ENCODE results near the gene KIAA0753.

Gene KIAA0753

DNA sequence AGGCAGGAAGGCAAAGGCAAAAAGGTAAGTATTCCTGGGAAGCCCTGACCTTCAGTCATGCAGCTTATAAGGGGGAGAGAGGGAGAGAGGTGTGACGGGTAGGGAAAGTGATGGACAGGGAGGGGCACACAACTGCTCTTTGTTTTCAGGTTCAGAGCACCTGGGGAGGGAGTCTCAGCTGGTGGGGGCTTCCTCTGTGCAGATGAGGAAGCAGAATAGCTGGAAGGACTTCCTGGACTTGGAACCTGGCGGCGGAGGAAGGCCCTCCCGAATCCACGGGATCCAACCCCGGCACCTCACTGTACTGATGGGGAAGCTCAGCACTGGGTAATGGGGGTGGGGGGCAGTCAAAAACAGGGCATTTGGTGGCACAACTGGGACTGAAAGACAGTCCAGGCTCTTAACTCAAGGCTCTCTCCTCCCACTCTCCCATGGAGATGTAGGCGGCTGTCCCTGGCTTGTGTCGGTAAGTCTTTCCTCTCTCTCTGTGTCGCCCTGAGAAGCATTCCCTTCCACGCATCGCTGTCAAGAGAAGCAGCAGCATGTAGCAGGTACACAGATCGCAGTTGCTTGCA is 72.2 kb downstream of the KIAA0753 start:
- no peak for DNase-seq

DNA sequence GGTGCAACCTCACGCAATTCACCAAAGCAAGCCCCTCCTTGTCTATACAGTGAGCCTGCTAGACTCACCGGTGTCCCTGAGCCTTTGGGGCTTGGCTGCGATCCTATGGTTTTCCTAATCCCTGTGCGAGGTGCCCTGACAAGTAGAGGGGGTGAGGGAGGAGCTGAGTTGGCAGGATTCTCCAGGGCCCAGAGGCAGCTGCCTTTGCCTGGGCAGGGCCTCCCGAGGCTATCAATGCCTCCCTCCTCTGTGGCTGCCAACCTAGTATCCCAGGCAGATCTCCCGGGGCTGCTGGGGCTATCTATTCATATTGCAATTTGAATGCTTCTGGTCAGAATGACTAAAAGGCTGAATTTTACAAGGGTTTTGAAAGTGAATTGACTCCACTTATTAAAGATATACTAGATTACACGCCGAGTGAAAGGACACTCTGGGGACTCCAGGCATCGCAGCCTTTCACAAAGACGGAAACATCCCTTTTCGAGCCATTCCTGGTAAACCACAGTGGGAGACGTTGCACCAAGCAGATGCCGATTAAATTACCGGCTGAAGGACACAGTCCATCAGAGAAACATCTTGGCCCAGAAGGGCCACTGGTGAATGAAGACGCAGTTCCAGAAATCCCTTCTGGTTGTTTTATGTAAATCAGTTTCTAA is 72.9 kb downstream of the KIAA0753 start:
- no peak for DNase-seq

DNA sequence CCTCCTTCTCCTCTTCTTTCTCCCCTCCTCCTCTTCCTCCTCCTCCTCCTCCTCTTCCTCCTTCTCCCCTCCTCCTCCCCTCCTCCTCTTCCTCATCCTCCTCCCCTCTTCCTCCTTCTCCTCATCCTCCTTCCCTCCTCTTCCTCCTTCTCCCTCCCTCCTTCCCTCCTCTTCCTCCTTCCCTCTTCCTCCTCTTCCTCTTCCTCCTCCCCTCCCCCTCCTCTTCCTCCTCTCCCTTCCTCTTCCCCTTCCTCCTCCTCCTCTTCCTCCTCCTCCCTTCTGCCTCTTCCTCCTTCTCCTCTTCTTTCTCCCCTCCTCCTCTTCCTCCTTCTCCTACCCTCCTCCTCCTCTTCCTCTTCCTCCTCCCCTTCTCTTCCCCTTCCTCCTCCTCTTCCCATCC is 79.1 kb downstream of the KIAA0753 start:
- no peak for DNase-seq

DNA sequence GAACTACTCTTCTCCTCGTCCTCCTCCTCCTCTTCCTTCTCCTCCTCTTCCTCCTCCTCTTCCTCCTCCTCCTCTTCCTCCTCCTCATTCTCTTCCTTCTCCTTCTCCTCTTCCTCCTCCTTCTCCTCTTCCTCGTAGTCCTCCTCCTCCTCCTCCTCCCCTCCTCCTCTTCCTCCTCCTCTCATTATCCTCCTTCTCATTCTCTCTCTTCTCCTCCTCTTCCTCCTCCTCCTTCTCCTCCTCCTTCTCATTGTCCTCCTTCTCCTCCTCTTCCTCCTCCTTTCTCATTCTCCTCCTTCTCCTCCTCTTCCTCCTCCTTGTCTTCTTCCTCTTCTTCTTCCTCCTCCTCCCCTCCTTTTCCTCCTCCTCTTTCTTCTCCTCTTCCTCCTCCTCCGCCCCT is 80.0 kb downstream of the KIAA0753 start:
- DNase-seq, result no peak

DNA sequence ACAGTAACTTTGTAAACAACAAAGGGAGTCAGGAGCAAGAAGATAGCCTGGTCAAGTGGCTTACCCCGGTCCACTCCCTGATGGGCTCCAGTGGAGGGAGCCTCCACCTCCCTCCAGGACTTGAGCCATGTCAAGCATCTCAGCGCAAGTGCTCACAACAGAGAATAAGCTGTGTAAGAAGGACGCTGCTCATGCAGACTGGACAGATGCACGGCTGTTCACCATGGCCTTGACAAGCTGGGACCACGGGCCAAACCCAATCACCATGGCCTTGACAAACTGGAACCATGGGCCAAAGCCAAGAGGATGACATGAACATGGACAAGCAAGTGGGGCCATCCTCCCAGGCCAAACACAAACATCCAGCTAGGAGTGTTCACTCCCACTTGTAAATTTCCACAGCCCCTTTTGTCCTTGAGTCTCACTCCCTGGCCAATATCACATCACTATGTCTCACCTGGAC is 80.7 kb downstream of the KIAA0753 start:
- peak; percentile 47 for DNase-seq

DNA sequence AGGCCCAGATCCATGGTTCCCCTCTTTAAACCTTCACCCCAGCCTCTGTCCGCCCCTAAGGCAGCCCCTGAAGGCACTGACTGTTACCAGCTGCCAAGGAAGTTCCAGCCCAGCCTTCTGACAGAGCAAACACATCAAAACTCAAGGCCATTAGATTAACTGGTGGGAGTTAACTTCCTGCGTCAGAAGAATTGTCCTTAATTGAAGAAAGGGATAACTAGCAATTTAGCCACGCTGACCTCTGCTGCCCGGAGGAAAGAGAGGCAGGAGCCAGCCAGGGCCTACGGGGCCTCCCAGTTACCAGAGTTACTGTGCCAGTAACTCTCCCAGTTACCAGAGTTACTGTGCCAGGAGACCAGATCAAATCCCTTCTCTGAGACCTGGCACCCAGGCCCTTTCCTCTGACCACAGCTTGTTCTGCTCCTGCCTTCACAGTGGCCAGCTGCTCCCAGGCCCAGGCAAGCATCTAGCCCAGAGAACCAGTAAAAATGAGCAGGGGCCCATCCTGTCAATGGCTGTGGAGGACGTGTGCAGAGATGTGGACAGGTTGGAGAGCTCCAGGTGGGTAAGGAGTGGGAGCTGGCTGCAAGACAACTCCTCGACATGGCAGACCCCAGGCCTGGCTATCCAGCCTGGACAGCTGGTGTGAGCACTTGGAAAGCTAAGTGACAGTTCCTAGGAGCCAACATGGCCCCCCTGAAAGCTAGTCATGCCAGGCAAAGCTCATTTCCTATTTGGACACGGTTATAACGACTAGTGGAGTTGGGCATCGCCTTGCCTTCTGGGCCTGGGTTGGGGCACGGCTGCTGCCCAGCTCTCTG is 81.4 kb downstream of the KIAA0753 start:
- peak; percentile 41 for DNase-seq

DNA sequence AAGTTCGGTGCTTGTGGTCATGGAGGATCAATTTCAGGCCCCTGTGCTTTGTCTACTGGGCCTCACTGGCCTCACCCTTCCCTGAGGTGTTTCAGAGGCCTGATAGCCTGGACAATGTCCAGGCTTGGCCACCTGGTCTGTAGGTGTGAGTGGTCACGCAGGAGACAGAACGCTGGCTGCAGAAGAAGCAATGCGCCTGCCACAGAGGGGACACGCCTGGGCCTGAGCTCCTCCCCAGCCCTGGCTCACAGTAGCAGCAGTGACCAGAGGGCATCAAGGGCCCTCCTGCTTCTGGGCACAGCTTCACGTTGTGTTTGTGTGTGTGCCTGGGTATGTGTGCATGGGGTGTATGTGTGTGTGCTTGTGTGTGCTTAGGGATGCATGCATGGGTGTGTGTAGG is 82.2 kb downstream of the KIAA0753 start:
- no peak for DNase-seq

DNA sequence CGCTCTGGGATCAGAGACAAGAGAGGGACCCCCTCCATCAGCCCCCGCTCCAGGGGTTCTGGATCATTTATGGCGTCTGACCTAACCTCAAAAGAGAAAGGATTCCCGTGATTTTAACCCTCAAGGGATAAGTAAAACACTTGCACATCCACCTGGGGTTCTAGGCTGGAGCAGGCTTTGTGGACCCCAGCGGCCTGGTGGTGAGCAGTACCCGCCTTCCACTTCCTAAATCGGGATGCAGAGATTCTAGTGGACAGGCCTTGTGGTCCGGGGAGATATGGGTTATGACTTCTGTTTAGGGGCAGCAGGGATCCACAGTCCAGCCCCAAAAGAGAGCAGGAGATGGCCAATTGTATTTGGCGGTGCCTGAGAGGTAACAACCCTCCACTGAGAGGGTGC is 83.5 kb downstream of the KIAA0753 start:
- DNase-seq, result no peak

DNA sequence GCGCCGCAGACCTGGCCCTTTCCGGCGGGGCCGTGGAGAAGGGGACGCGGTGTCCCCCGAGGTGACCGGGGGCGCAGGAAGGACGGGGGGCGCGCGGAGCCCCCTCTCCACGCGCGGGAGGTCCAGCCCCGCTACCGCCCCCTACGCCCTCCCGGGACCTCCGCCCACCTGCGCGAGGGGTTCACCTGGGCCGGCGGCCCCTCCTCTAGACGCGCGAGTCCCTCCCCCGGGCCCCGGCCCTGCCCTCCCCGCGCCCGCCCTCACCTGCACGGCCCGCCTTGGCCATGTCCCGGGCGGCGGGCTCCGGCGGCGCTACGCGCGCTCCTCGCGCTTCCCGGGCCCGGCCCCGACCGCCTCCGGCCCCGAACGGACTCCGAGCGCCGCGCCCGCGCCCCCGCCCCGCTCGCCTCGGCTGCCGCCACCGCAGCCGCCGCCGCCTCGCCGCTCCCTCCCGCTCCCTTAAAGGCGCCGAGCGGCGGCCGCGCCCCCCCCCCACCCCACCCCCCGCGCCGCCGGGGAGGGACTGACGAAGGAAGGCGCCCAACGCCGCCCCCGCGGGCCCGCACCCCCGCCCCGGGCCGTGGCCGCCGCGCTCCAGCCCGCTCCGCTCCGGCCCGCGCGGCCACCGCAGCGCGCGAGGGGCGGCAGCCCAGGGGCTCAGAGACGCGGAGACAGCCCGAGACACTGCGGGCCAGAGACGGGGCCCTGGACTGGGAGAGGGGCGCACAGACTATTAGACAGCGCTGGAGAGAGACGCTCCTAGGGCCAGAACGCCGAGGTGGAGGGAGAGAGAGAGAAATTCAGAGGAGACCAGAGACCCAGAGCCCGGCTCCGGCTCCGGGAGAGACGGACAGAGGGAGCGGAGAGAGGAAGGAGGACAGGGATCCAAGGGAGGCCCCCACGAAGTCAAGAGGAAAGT is 84.1 kb downstream of the KIAA0753 start, which contains the start of gene PITPNM3:
TSS of gene PITPNM3 (minus strand) at position 435 of the 919 bp plus-strand sequence. CDS start at position 286, 149 bp downstream.
- peak; percentile 65 for DNase-seq

DNA sequence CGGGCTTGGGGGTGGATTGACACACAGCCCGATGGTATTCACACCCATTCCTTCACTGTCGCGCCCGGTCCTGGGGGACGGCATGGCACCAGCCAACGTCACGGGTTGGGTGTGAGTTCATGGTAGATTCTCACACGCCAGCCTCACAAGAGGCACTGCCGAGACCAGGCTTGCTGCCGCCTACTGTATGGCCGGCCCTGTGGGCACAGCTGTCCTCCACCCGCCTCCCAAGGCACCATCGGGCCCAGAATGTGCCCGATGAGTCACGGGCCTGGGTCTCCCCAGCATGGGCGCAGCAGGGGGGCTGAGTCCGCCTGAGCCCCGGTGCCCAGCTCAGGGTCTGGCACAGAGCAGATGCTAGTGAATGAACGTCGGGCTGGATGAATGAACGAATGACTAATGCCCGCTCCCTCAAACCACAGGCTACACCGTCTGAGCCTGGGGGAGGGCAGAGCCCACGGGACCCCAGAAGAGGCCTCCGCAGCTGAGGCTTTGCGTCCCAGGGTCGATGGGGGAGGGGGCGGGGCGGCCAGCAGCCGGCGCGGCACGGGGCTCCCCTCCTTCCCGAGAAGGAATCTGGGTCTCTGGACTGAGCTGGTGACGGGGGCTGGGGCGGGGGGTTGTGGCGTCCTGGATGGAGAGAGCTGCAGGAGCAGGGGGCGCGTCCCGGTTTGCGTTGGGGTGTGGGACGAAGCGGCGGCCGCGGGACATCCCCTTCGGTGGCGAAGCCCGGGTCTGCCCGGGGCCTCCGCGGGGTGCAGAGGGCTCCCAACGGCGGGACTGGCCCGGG is 85.0 kb downstream of the KIAA0753 start:
- peak; percentile 70 for DNase-seq

DNA sequence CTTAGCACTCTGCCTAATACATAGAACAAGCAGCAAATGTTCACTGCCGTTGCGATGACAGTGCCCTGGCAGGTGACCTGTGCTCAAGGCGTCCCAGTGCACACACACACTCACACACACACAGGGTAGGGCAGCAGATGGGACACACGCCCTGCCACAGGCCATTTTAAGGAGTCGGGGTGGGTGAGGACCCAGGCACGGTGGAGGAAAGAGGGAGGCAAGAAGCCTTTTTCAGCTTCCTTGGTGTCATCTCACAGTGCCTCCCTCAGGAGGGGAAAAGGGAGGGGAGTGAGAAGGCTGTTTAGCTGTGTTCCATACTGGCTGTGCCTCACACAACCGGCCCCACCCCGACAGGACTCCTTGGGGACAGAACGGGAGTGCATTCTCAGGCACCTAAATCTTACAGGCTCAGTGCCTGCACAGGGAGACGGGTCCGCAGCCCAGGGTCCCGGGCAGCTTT is 85.6 kb downstream of the KIAA0753 start:
- peak; percentile 30 for DNase-seq

DNA sequence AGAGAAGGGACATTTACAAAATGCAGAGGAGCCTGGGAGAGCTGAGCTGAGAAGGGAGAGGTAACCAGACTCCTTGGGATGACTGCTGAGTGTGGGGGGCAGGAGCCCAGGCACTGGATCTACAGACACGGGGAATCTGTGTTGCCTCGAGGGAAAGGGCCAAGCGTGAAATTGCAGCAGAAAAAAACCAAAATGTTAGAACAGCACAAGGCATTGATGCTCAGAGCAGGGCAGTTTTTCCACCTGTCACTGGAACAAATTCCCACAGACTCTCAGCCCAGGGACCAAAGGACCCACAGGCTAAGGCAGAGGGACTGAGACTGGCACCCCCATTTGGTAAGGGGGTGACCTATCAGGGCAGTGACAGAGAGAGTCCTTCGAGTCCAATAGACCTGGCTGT is 86.2 kb downstream of the KIAA0753 start:
- no peak for DNase-seq

DNA sequence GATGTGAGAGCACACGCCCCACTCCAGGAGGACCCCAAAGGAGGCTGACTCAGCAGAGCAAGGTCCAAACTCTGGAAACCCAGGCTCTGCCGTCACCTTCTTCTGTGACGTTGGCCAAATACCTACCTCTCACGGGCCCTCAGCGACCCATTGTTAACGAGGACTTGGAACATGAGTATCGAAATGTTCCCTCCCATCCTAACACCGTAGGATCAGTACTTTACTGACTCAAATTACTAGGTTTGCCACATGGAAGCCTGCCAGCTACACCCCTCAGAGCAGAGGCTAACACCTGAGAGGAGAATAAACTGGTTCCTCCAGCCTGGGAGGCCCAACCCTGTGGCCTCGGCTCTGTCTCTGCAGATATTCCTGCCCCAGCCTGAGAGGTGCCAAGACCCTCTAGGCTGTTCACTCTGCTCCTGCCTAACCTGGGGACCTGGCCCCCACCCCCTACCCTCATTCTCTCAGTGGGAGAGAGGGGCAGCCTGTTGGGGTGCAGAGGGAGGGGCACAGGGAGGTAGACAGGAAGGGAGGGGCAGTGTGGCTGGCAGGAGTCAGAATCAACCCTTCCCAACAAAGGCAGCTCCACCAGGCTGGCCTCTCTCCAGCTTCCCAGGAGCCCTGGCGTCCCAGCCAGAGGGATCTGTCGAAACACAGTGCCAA is 88.5 kb downstream of the KIAA0753 start:
- peak; percentile 20 for DNase-seq

DNA sequence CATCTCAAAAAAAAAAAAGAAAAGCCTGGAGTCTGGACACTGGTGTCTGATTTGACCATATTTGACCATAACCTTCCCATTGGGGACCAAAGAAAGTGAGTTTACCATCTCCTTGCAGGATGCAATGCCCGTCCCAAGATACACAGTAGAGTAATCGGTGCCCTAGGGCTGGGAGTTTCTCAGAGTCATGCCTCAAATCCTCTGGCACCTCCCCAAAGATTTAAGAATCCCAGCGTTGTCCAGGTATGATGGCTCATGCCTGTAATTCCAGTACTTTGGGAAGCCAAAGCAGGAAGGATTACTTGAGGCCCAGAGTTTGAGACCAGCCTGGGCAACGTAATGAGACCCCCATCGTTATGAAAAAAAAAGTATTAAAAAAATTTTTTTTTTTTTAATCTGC is 89.2 kb downstream of the KIAA0753 start:
- DNase-seq, result no peak

DNA sequence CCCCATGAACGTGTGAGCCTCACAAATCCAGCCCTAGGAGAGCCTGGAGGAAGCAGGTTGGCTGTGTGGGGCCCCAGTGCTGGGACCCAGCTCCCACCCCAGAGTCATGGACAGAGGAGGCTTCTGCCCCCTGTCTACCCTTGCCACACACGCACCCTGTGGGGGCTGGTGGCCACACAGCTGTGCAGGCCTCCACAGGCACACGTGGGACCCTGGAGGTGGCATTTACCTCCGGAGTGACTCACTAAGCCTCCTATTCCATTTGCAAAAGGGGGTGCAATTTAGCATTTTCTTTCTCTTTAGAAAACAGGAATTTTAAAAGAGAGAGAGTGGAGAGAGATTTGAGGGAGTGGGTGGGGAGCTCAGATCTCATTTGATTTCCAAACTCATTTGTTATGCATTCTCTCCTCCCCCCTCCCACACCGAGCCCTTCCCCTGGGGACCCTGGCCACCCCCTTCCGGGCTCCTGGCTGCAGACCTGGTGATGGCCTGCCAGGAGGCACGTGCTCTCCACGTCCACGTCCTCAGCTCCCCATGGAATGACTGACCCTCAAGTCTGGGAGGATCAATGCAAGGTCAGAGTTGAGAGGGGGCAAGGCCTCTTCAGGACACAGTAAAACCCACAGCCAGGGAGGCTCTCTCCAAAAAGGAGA is 91.0 kb downstream of the KIAA0753 start:
- DNase-seq, result no peak

DNA sequence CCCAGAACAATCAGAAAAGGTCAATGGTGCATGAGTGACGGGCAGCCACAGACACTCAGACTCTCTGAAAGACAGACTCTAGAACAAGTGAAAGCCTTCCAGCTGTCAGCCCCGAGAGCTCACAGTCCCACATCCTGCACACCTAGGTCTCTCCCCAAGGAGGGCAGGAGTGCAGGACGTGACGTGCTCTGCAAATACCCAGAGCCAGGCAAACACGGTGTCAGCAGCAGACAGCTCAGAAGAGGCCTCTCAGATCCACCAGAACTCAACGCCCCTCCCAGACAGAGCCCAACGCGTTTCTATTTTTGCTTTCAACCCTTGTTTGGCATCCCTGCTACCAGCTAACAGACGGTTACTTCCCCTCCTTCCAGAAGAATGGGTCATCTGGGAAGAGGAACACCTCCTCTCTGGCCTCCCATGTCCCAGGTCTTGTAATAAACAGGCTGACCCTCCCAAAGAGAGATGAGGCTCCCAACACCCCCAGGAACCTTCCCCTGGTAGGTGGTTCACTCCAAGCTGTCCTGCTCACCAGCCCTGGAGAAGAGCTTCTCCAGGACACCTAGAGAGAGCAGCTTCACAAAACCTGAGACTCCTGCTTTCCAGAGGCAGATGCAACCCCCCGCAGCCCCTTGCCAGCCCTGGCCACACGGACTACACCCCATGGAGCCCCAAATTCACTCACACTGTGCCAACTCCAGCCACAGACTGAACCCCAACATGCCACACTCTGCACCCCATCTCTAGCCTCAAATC is 91.8 kb downstream of the KIAA0753 start:
- peak; percentile 82 for DNase-seq

DNA sequence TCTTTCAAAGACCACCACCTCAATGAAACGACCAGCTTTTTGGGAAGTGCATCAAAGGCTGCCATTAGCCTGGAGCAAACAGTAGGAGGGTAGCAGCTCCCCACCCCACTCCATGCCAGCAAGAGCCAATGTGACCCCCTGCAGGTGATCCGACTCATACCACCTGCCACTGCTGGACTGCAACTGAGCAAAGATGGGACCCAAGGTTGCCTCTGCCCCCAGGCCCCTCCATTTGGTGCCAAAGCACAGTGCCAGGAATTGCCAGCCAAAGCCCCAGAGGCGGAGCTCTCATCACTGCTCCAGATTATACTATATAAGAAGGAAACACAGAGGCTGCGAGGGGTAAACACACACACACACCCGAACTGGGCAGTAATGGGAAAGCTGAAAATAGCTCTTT is 92.5 kb downstream of the KIAA0753 start:
- DNase-seq, result no peak

DNA sequence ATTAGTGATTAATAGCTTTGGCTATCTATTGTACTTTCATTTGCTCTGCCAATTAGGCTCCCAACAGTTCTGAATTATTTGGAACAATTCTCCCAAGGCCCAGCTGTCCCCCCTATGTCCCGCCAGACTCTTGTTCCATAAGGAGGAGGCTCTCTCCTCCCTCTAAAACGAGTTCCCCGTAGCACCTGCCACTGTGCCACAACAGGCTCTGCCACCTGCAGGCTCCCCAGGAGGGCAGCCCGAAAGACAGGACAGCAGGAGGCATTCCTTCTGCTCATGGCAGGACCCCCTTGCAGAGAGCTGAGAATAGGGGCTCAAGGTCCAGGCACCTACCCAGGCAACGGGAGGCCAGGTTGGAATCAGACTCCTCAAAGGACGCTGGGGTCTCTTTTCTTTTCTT is 93.2 kb downstream of the KIAA0753 start:
- DNase-seq, result no peak

DNA sequence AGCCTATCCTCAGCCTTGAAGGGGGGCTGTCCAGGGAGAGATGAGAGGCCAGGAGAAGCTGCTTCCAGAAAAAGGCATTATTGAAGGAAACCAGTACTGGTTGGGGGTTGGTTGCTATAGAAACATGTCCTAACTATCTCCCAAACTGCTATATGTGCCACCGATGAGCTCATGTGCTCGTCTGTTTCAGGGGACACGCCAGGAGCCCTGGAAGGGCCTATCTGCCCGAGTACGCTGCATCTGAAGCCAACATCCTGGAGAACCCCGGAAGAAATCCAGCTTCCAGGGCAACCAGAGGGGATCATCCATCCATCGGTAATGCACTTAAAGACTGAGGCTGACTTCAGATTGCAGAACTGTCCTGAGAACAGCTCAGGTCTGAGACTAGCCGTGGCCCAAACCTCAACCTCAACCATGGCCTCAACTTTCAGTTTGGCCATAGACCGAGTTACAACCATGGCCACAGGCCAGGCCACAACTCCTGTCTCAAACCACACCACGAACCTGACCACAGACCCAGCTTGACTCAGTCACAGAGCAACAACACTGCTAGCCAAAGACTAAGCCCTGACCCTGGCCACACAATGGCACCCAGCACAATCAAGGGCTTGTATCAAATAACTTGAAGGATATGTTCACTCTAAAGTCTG is 94.3 kb downstream of the KIAA0753 start:
- DNase-seq, result no peak
